A549 (cell line): ENCODE results near the gene PPP1R12B.

Source experiments
- CTCF ChIP-seq: fragments of >200 bp; sonication (Bioruptor Twin); formaldehyde crosslinking; IDR thresholded peaks from 3 replicates; pipeline ENCODE4 v1.5.1; 2016
- ELK1 ChIP-seq: fragments of 150-350 bp; IDR thresholded peaks from 2 replicates; pipeline ENCODE4 v1.6.1; 2014; ENCODE audit warnings: low read depth, mild to moderate bottlenecking, low read length
- EP300 ChIP-seq, 2 experiments: fragments of >200 bp; sonication (Bioruptor Twin); formaldehyde crosslinking; IDR thresholded peaks; 2 replicates in 1 of 2; 3 replicates in 1 of 2; pipeline ENCODE4 v1.6.1; 2016 to 2017
- FOSB ChIP-seq: fragments of 250-450 bp; sonication (Bioruptor Pico); IDR thresholded peaks from 2 replicates; pipeline ENCODE4 v1.5.0; 2020; ENCODE audit warnings: mild to moderate bottlenecking, moderate library complexity
- POLR2A ChIP-seq: IDR thresholded peaks from 2 replicates; pipeline ENCODE4 v1.6.1; 2012; ENCODE audit warnings: mild to moderate bottlenecking, low read length

- TF ChIP-seq CTCF, result no peak
- no peak for TF ChIP-seq FOSB (CRISPR knock-in tag)
- no peak for TF ChIP-seq ELK1
- no peak for TF ChIP-seq EP300 (IDR thresholded peaks at IDR 0.05)
- no peak for TF ChIP-seq POLR2A
Observed at GRCh38 chr1:202547215-202547614, 198.7 kb downstream of the PPP1R12B start.
